SJSA1 (cell line): Measurements from ENCODE around the gene PAQR4. TPM values are rescaled to one million over a fixed set of nuclear protein-coding genes. Genes with fewer than 3 reads are reported as not detected.

Experiments
- DNase-seq, 2 experiments: peaks; one replicate each; pipeline ENCODE4 v3.0.0-alpha.2; 2015 to 2020; ENCODE audit warnings: low spot score in 2 of 2, low read depth in 1 of 2
- H3K27ac ChIP-seq: fragments of 250-450 bp; sonication (Bioruptor Pico); 2 replicates; pipeline ENCODE4 v1.5.1; 2020; ENCODE audit warnings: mild to moderate bottlenecking, moderate library complexity
- H3K27me3 ChIP-seq: fragments of 250-450 bp; sonication (Bioruptor Pico); replicated peaks from 2 replicates; pipeline ENCODE4 v1.5.1; 2020; ENCODE audit warnings: mild to moderate bottlenecking, moderate library complexity
- H3K36me3 ChIP-seq: fragments of 250-450 bp; sonication (Bioruptor Pico); 2 replicates; pipeline ENCODE4 v1.5.1; 2020; ENCODE audit warnings: mild to moderate bottlenecking
- H3K4me1 ChIP-seq: fragments of 250-450 bp; sonication (Bioruptor Pico); replicated peaks from 2 replicates; pipeline ENCODE4 v1.6.1; 2021; ENCODE audit warnings: mild to moderate bottlenecking
- H3K4me3 ChIP-seq: fragments of 250-450 bp; sonication (Bioruptor Pico); 2 replicates; pipeline ENCODE4 v1.5.1; 2020; ENCODE audit warnings: mild to moderate bottlenecking
- H3K9me3 ChIP-seq: fragments of 250-450 bp; sonication (Bioruptor Pico); replicated peaks from 2 replicates; pipeline ENCODE4 v1.5.1; 2020; ENCODE audit warnings: mild to moderate bottlenecking
- total RNA-seq: library from RNA; depleted of rRNA; stranded (reverse); fragments of >200 nt; shearing (Covaris generic); gene quantifications from 2 replicates; pipeline ENCODE4 v1.2.3, GENCODE V29; 2014

PAQR4 gene
- total RNA-seq, 1 experiment from 2014 or later, result 29.9 TPM

DNA sequence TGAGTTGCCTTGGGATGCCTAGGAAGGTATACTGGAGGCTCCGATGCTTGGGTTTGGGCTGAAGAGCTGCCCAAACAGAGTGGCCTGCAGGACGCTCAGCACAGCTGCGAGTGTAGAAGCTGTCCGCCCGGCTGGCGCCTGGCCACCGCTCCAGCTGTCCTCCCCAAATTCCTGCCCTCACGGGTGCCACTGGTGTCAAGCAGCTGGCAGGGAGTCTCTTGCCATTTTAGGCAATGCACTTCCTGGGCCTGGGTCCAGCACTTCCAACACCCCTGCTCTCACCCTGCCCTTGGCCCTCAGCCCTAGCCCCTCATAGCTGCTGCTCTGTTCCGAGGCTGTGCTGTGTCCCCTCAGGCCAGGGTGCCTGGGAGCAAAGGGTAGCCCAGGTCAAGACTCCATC lies 16.3 kb downstream of the PAQR4 start:
- no peak overlapping the region for H3K27ac ChIP-seq

GRCh38 chr16:2985893-2986355 lies 16.8 kb downstream of the PAQR4 start:
- Histone ChIP-seq H3K27ac (no peak overlapping the region), H3K4me3 (no peak overlapping the region), H3K36me3 (no peaks in the 10 kb centered on the region), H3K27me3 (peaks cover 8% of the 10 kb centered on the region; the same call in 1 of the 2 replicates), H3K4me1 (peaks cover 10% of the 10 kb centered on the region), H3K9me3 (no peaks in the 10 kb centered on the region)
- no peak for DNase-seq

More for the DNA sequence above, 16.3 kb downstream of the PAQR4 start:
- no peak for DNase-seq
- Histone ChIP-seq H3K4me1 (peaks cover 15% of the 10 kb centered on the region), H3K9me3 (no peaks in the 10 kb centered on the region), H3K36me3 (no peaks in the 10 kb centered on the region), H3K27me3 (peaks cover 8% of the 10 kb centered on the region; the same call in 1 of the 2 replicates), H3K4me3 (no peak overlapping the region)

DNA sequence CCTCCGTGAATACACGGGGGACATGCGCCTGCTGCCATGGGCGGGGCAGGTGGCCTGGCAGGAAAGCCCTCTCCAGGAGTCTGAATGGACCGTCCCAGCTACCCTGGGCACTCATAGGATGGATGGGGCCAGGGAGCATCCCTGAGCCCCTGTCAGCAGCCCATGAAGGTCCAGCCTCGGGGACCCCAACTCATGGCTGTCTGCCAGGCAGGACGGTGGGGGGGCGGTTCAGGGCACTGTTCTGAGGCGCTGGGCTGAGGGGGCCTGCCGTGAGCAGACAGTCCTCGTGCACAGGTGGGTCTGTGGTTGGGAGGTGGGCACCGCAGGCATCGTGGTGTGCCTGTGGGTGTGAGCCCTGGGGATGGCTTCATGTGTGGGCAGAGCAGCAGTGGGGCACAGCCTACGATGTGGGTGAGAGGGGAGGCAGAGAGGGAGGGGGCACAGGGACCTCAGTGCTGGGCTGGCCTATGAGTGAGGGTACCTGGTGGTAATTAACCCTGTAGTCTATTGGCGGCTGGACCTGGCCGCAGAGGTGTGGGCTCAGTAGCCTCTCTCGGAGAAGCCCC lies 17.6 kb downstream of the PAQR4 start:
- no peak overlapping the region for H3K4me3 ChIP-seq
- no peaks in the 10 kb centered on the region for H3K9me3 ChIP-seq
- H3K27me3 ChIP-seq, result peaks cover 8% of the 10 kb centered on the region; the same call in 1 of the 2 replicates
- H3K27ac ChIP-seq, result no peak overlapping the region
- H3K4me1 ChIP-seq, result peaks cover 7% of the 10 kb centered on the region
- no peaks in the 10 kb centered on the region for H3K36me3 ChIP-seq
- no peak for DNase-seq

- H3K36me3 ChIP-seq, result no peaks in the 10 kb centered on the region
- no peak for DNase-seq
- no peak overlapping the region for H3K4me3 ChIP-seq
- H3K9me3 ChIP-seq, result no peaks in the 10 kb centered on the region
- H3K27ac ChIP-seq, result no peak overlapping the region
- peaks cover 8% of the 10 kb centered on the region; the same call in 1 of the 2 replicates for H3K27me3 ChIP-seq
- peaks cover 7% of the 10 kb centered on the region for H3K4me1 ChIP-seq
Measured at GRCh38 chr16:2987286-2987685, 18.1 kb downstream of the PAQR4 start.

GRCh38 chr16:2987833-2988232 lies 18.7 kb downstream of the PAQR4 start:
- no peak for DNase-seq
- H3K4me3 ChIP-seq, result no peak overlapping the region
- H3K4me1 ChIP-seq, result peaks cover 7% of the 10 kb centered on the region
- no peaks in the 10 kb centered on the region for H3K9me3 ChIP-seq
- no peaks in the 10 kb centered on the region for H3K36me3 ChIP-seq
- H3K27me3 ChIP-seq, result peaks cover 8% of the 10 kb centered on the region; the same call in 1 of the 2 replicates
- H3K27ac ChIP-seq, result no peak overlapping the region

DNA sequence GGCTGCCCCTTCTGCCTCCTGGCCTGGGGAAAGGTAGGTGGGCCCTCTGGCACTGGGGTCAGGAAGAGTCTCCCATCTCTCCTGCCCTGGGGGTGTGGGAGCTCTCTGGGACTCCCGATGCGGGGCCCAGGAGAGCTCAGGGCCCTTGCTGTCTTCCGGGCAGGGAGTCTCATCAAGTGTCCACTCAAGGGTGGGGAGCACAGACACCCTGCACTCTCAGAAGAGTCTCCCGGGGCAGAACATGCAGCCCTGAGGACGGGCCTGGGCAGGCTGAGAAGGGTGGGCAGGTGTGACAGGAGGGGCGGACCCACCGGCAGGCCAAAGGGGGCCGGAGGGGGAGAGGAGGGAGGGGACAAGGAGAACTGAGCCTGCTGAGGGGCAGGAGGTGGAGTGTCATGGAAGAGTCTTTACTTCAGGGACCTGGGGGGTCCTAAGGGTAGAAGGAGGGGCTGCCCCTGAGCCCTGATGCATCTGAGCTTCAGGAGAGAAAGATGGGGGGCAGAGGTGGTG lies 19.5 kb downstream of the PAQR4 start:
- no peak for DNase-seq
- Histone ChIP-seq H3K27ac (no peak overlapping the region), H3K9me3 (no peaks in the 10 kb centered on the region), H3K27me3 (peaks cover 8% of the 10 kb centered on the region; the same call in 1 of the 2 replicates), H3K4me3 (no peak overlapping the region), H3K36me3 (no peaks in the 10 kb centered on the region), H3K4me1 (peaks cover 5% of the 10 kb centered on the region)

GRCh38 chr16:2990891-2991290 lies 21.7 kb downstream of the PAQR4 start:
- H3K36me3 ChIP-seq, result no peaks in the 10 kb centered on the region
- no peaks in the 10 kb centered on the region for H3K4me1 ChIP-seq
- H3K27ac ChIP-seq, result no peak overlapping the region
- peaks cover 9% of the 10 kb centered on the region; the same call in 1 of the 2 replicates for H3K27me3 ChIP-seq
- H3K4me3 ChIP-seq, result no peak overlapping the region
- no peak for DNase-seq
- H3K9me3 ChIP-seq, result no peaks in the 10 kb centered on the region

DNA sequence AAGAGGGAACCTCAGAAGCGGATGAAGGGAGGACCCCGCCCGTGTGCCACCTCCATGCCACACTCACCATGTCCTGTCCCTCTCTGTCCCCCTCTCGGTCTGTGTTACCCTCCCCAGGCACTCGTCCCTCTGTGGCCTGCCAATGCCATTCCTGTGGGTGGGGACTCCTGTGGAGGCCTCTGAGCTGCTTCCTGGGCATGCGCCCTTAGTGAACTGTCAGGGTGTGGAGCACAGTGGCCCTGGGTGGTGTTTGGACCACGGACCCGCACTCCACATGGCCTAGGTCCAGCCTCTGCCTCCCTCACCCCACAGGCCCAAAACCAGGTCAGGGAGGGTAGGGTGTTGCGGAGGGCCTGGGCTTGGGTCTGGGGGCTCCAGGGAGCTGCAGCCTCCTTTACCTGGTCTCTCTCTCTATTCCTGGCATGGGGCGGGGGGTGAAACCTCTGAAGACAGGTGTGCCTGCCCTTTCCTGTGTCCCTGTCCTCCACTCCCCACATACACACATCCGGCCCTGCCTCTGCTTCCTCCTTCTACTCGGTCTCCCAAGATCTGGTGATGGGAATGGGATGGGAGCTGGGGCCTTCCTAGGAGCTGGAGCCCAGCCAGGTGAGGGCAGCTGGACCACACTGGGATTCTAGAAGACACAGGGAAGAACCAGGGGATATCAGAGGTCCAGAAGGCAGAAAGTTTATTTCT lies 22.6 kb downstream of the PAQR4 start:
- Histone ChIP-seq H3K4me1 (no peaks in the 10 kb centered on the region), H3K4me3 (no peak overlapping the region), H3K9me3 (no peaks in the 10 kb centered on the region), H3K36me3 (no peaks in the 10 kb centered on the region), H3K27ac (no peak overlapping the region), H3K27me3 (peaks cover 16% of the 10 kb centered on the region)
- no peak for DNase-seq

DNA sequence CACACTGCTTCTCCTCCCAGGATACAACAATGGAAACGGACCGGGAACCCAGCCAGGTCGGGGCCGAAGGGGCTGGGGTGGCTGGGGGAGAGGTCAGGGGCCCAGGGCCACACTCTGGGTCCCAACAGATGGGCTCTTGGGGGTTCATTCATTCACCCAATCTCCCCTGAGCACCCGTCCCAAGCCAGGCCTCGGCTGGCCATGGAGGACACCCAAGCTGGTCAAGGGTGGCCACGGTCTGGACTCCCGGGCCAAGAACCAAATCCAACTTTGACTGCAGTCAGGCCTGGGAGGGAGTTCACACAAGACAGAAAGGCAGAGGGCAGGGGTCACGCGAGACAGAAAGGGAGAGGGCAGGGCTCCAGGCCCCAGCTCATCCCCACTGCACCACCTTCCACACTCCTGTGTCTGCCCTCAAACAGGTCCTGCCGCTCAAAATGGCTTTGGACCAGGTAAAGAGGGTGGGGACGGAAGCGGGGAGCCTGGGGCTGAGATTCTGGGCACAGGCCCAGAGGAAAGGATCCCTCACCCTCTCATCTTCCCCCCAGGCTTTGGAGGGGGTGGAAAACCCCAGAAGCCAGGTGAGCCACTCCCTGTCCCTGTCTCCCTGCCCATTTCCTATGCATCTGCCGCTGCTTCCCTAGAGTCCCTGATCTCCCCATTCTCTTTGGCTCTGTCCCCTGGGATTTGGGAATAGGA lies 23.4 kb downstream of the PAQR4 start:
- no peaks in the 10 kb centered on the region for H3K9me3 ChIP-seq
- H3K36me3 ChIP-seq, result no peaks in the 10 kb centered on the region

DNA sequence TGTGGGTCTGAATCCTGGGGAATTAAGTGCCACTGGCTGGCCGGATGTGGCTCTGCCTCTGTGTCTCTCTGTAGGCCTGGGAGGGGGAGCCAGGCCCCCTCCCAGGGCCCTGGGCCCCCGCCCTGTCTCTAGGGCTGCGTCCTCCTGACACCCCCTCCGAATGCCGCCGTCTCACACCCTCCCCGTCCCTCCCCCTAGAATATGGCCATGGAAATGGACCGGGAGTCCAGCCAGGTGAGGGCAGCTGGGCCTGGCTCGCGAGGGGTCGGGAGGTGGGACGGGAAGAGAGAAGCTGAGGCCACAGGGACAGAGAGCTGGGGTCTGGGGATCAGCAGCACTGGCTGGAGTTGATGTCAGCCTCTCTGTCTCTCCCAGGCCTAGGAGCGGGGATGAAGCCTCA lies 27.1 kb downstream of the PAQR4 start:
- Histone ChIP-seq H3K27ac (no peak overlapping the region), H3K4me3 (no peak overlapping the region), H3K36me3 (no peaks in the 10 kb centered on the region), H3K4me1 (no peaks in the 10 kb centered on the region), H3K9me3 (no peaks in the 10 kb centered on the region), H3K27me3 (peaks cover 54% of the 10 kb centered on the region)
- no peak for DNase-seq

More for the DNA sequence above, 23.4 kb downstream of the PAQR4 start:
- no peak overlapping the region for H3K27ac ChIP-seq
- no peak overlapping the region for H3K4me3 ChIP-seq
- H3K27me3 ChIP-seq, result peaks cover 25% of the 10 kb centered on the region
- no peak for DNase-seq
- no peaks in the 10 kb centered on the region for H3K4me1 ChIP-seq

- H3K9me3 ChIP-seq, result no peaks in the 10 kb centered on the region
- H3K27me3 ChIP-seq, result peaks cover 68% of the 10 kb centered on the region
- no peak for DNase-seq
- no peaks in the 10 kb centered on the region for H3K36me3 ChIP-seq
- no peak overlapping the region for H3K27ac ChIP-seq
- H3K4me1 ChIP-seq, result no peaks in the 10 kb centered on the region
- H3K4me3 ChIP-seq, result no peak overlapping the region
Measured at GRCh38 chr16:2999929-3000328, 30.8 kb downstream of the PAQR4 start.

DNA sequence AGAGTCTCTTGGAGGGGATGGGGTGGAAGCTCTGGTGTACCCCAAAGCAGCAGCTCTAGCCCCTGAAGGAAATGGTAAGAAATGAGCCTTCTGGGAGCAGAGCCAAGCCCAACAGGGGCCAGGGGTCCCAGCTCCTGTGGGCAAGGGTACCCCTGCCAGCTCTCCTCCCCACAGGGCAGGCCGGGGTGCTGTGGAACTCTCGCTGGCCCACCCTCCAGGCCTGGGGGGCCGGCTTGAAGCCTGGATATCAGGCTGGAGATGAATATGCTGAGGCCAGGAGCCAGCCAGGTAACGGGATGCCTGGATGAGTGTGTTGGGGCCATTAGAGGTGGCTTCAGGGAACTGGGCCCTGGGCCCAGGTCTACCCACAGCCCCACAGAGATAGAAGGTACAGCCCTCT lies 31.4 kb downstream of the PAQR4 start:
- no peak for DNase-seq
- Histone ChIP-seq H3K4me1 (no peaks in the 10 kb centered on the region), H3K27me3 (peaks cover 74% of the 10 kb centered on the region), H3K27ac (no peak overlapping the region), H3K36me3 (no peaks in the 10 kb centered on the region), H3K4me3 (no peak overlapping the region), H3K9me3 (no peaks in the 10 kb centered on the region)

DNA sequence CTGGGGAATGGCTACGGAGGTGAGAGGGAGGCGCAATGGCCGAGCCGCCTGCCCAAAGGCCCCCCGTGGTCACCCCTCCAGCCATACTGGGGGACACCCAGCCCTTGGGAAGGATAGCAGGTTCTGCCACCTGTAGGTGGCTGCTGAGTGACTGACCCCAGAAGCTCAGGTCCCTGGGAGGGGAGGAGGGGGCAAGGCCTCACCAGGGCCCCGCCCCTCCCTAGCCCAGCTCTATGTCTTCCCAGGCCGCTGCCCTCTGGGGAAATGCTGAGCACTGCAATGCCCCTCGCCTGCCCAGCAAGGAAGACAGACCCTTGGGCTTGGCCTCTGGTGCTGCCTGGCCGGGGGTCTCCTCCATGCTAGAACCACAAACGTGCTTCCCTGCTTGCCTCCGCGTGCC lies 32.2 kb downstream of the PAQR4 start:
- Histone ChIP-seq H3K4me3 (no peak overlapping the region), H3K27me3 (peaks cover 78% of the 10 kb centered on the region)

More for the DNA sequence above, 32.2 kb downstream of the PAQR4 start:
- no peak for DNase-seq
- no peaks in the 10 kb centered on the region for H3K9me3 ChIP-seq
- no peaks in the 10 kb centered on the region for H3K36me3 ChIP-seq
- no peak overlapping the region for H3K27ac ChIP-seq
- H3K4me1 ChIP-seq, result no peaks in the 10 kb centered on the region
